OCI-LY1 (cell line): ENCODE results near the gene CD5L.

ENCODE experiments used
- H2AFZ ChIP-seq: fragments of 200-600 bp; sonication (generic), shearing (Covaris generic); 2 replicates; pipeline ENCODE4 v1.6.0; 2014; ENCODE audit warnings: antibody characterized with exemption, mild to moderate bottlenecking, low read length
- H3F3A ChIP-seq: fragments of 200-600 bp; sonication (generic), shearing (Covaris generic); 2 replicates; pipeline ENCODE4 v1.6.0; 2014; ENCODE audit warnings: mild to moderate bottlenecking, antibody characterized with exemption, low read length, moderate library complexity; ENCODE audit not compliant: insufficient read depth
- H3K27ac ChIP-seq: fragments of 200-600 bp; sonication (generic); 2 replicates; pipeline ENCODE4 v1.5.1; 2014; ENCODE audit warnings: low read length, mixed run types, mild to moderate bottlenecking, low read depth; ENCODE audit not compliant: poor library complexity, severe bottlenecking
- H3K27me3 ChIP-seq: fragments of 200-600 bp; sonication (generic); 2 replicates; pipeline ENCODE4 v1.6.0; 2014; ENCODE audit warnings: antibody characterized with exemption, mild to moderate bottlenecking, low read length, moderate library complexity; ENCODE audit not compliant: insufficient read depth
- H3K36me3 ChIP-seq: fragments of 200-600 bp; sonication (generic); 2 replicates; pipeline ENCODE4 v1.6.1; 2014; ENCODE audit warnings: mild to moderate bottlenecking, antibody characterized with exemption, low read length, moderate library complexity, mixed read lengths; ENCODE audit not compliant: insufficient read depth
- H3K4me1 ChIP-seq: fragments of 200-600 bp; sonication (generic); 2 replicates; pipeline ENCODE4 v1.5.1; 2014; ENCODE audit warnings: mild to moderate bottlenecking, low read length, moderate library complexity; ENCODE audit not compliant: insufficient read depth, severe bottlenecking
- H3K4me2 ChIP-seq: fragments of 200-600 bp; sonication (generic), shearing (Covaris generic); 2 replicates; pipeline ENCODE4 v1.6.1; 2014; ENCODE audit warnings: low read length
- H3K4me3 ChIP-seq: fragments of 200-600 bp; sonication (generic); 2 replicates; pipeline ENCODE4 v1.5.1; 2014; ENCODE audit warnings: low read length, low read depth, mild to moderate bottlenecking, mixed read lengths; ENCODE audit not compliant: poor library complexity, severe bottlenecking
- H3K79me2 ChIP-seq: fragments of 200-600 bp; shearing (Covaris generic); 2 replicates; pipeline ENCODE4 v1.6.1; 2016; ENCODE audit warnings: mixed run types, low read length, mixed read lengths; ENCODE audit not compliant: insufficient read depth
- H3K9ac ChIP-seq: fragments of 200-600 bp; sonication (generic), shearing (Covaris generic); 2 replicates; pipeline ENCODE4 v1.6.1; 2014; ENCODE audit warnings: mild to moderate bottlenecking, low read length, mixed read lengths
- H3K9me2 ChIP-seq: fragments of 200-600 bp; sonication (generic), shearing (Covaris generic); 2 replicates; pipeline ENCODE4 v1.6.1; 2014; ENCODE audit warnings: low read depth, mild to moderate bottlenecking, low read length, mixed read lengths
- H3K9me3 ChIP-seq: fragments of 200-600 bp; shearing (Covaris generic); 2 replicates; pipeline ENCODE4 v1.6.1; 2014; ENCODE audit warnings: low read length, mixed read lengths
- H4K20me1 ChIP-seq: fragments of 200-600 bp; sonication (generic), shearing (Covaris generic); 2 replicates; pipeline ENCODE4 v1.6.0; 2016; ENCODE audit warnings: mild to moderate bottlenecking, low read length; ENCODE audit not compliant: insufficient read depth
- EZH2 ChIP-seq: fragments of 200-600 bp; sonication (generic), shearing (Covaris generic); IDR thresholded peaks from 2 replicates; pipeline ENCODE4 v1.8.0; 2017; ENCODE audit warnings: borderline replicate concordance, mixed run types, mild to moderate bottlenecking, antibody characterized with exemption, low read length, moderate library complexity, mixed read lengths
- TF ChIP-seq, protein P1 (sequence below): fragments of 200-600 bp; sonication (generic), shearing (Covaris generic); IDR thresholded peaks from 2 replicates; pipeline ENCODE4 v1.5.1; 2017; ENCODE audit warnings: mild to moderate bottlenecking, antibody characterized with exemption, low read length, moderate library complexity, mixed read lengths

The CD5L gene

GRCh38 chr1:157878059-157878458 is 36.5 kb upstream of the CD5L start:
- no peaks in the 10 kb centered on the region for H3K27me3 ChIP-seq
- no peak overlapping the region for H2AFZ ChIP-seq
- no peaks in the 10 kb centered on the region for H3K9me3 ChIP-seq
- H3K36me3 ChIP-seq = no peaks in the 10 kb centered on the region
- H3K79me2 ChIP-seq = no peaks in the 10 kb centered on the region
- no peaks in the 10 kb centered on the region for H3F3A ChIP-seq
- H3K27ac ChIP-seq = no peak overlapping the region
- H3K4me1 ChIP-seq = no peaks in the 10 kb centered on the region
- TF ChIP-seq, protein P1, sequence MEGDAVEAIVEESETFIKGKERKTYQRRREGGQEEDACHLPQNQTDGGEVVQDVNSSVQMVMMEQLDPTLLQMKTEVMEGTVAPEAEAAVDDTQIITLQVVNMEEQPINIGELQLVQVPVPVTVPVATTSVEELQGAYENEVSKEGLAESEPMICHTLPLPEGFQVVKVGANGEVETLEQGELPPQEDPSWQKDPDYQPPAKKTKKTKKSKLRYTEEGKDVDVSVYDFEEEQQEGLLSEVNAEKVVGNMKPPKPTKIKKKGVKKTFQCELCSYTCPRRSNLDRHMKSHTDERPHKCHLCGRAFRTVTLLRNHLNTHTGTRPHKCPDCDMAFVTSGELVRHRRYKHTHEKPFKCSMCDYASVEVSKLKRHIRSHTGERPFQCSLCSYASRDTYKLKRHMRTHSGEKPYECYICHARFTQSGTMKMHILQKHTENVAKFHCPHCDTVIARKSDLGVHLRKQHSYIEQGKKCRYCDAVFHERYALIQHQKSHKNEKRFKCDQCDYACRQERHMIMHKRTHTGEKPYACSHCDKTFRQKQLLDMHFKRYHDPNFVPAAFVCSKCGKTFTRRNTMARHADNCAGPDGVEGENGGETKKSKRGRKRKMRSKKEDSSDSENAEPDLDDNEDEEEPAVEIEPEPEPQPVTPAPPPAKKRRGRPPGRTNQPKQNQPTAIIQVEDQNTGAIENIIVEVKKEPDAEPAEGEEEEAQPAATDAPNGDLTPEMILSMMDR = peak; percentile 73; the same call in 1 of the 2 replicates
- TF ChIP-seq EZH2 = no peak
- no peak overlapping the region for H3K9ac ChIP-seq
- H3K4me3 ChIP-seq = no peak overlapping the region
- H3K4me2 ChIP-seq = no peak overlapping the region
- no peaks in the 10 kb centered on the region for H4K20me1 ChIP-seq
- no peaks in the 10 kb centered on the region for H3K9me2 ChIP-seq

GRCh38 chr1:157870490-157870889 is 28.9 kb upstream of the CD5L start:
- no peak overlapping the region for H3K9ac ChIP-seq
- no peaks in the 10 kb centered on the region for H3K27me3 ChIP-seq
- H4K20me1 ChIP-seq = no peaks in the 10 kb centered on the region
- H3K4me3 ChIP-seq = no peak overlapping the region
- H2AFZ ChIP-seq = no peak overlapping the region
- H3K79me2 ChIP-seq = no peaks in the 10 kb centered on the region
- no peak overlapping the region for H3K4me2 ChIP-seq
- H3F3A ChIP-seq = no peaks in the 10 kb centered on the region
- TF ChIP-seq, protein P1 = no peak
- no peak for TF ChIP-seq EZH2
- no peaks in the 10 kb centered on the region for H3K4me1 ChIP-seq
- no peaks in the 10 kb centered on the region for H3K36me3 ChIP-seq
- H3K9me2 ChIP-seq = no peaks in the 10 kb centered on the region
- H3K27ac ChIP-seq = no peak overlapping the region
- H3K9me3 ChIP-seq = no peaks in the 10 kb centered on the region

DNA sequence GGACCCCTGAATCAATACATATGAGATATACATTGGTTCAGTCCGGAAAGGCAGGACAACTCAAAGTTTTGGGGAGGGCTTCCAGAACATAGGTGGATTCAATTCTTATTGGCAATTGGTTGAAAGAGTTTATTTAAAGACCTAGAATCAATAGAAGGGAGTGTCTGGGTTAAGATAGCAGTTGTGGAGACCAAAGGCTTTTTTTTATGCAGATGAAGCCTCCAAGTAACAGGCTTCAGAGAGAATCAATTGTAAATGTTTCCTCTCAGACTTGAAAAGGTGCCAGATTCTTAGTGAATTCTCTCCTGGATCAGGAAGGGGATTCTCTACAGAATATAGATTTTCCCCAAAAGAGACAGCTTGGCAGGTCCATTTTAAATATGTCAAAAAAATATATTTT is 27.0 kb upstream of the CD5L start:
- Histone ChIP-seq H3K36me3 (no peaks in the 10 kb centered on the region), H3K4me2 (no peak overlapping the region), H3F3A (no peaks in the 10 kb centered on the region), H3K79me2 (no peaks in the 10 kb centered on the region), H3K4me1 (no peaks in the 10 kb centered on the region), H2AFZ (no peak overlapping the region), H3K27me3 (no peaks in the 10 kb centered on the region), H3K4me3 (no peak overlapping the region), H4K20me1 (no peaks in the 10 kb centered on the region), H3K27ac (no peak overlapping the region), H3K9me2 (no peaks in the 10 kb centered on the region), H3K9ac (no peak overlapping the region), H3K9me3 (no peaks in the 10 kb centered on the region)
- TF ChIP-seq, protein P1 = no peak
- no peak for TF ChIP-seq EZH2
